AG09309 (cell line): ENCODE data around the gene TOX4.

Source experiments
- DNase-seq: peaks from one replicate; pipeline ENCODE4 v3.0.0-alpha.2; 2010; ENCODE audit warnings: low read depth
- H3K4me3 ChIP-seq: 2 replicates; pipeline ENCODE4 v1.5.1; 2011; ENCODE audit warnings: mild to moderate bottlenecking, low read depth, low read length, moderate library complexity; ENCODE audit not compliant: control insufficient read depth
- TF ChIP-seq, protein P1 (sequence below): IDR thresholded peaks from 2 replicates; pipeline ENCODE4 v1.5.1; 2011; ENCODE audit warnings: mild to moderate bottlenecking, low read depth, low read length, inconsistent platforms; ENCODE audit not compliant: insufficient read depth, control insufficient read depth; ENCODE audit errors: missing control alignments

Gene TOX4

DNA sequence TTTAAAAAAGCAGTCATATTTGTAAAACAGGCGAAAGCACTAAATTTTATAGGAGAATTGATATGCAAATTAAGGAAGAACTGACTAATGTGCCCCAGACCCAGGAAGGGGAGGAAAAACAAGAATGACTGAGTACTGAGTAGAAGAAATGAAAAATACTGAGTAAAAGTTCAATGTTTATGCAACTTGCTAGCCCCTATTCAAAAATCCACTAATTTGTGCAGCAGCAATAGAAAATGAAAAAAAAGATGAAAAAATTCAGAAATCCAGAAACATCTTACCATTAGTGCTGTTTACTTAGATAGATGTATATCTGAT is 27.1 kb upstream of the TOX4 start:
- no peak for DNase-seq
- TF ChIP-seq, protein P1, sequence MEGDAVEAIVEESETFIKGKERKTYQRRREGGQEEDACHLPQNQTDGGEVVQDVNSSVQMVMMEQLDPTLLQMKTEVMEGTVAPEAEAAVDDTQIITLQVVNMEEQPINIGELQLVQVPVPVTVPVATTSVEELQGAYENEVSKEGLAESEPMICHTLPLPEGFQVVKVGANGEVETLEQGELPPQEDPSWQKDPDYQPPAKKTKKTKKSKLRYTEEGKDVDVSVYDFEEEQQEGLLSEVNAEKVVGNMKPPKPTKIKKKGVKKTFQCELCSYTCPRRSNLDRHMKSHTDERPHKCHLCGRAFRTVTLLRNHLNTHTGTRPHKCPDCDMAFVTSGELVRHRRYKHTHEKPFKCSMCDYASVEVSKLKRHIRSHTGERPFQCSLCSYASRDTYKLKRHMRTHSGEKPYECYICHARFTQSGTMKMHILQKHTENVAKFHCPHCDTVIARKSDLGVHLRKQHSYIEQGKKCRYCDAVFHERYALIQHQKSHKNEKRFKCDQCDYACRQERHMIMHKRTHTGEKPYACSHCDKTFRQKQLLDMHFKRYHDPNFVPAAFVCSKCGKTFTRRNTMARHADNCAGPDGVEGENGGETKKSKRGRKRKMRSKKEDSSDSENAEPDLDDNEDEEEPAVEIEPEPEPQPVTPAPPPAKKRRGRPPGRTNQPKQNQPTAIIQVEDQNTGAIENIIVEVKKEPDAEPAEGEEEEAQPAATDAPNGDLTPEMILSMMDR: no peak
- H3K4me3 ChIP-seq: no peak overlapping the region

DNA sequence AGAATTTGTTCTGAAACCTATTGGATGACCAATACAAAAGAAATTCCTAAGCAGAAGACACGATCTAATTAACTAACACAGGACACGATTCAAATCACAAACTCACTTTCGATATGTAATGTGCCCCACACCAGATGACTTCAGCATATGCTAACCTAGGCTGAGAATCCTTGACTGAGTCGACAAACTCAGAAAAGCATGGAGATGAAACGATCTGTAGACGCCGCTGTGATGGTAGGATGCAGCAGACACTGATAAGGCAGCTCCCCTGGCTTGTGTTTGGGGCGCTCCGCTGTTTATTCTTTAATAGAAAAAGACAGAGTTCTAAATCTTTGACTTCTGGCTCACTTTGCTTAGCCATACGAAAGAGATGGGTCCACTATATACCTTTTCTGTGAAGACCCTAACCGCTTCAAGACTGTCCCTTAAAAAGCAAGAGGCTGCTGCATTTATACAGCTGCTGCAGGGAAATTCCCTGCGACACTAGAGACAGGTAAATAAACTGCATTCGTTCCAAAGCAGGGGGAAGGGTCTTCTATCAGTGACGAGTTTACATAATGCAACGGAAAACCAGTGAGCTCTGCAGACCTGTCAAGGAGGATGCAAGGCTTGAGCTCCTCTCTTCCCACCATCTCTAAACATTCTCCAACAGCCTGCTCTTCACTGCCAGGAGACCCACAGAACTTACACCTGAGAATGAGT is 22.0 kb upstream of the TOX4 start:
- DNase-seq: no peak
- TF ChIP-seq, protein P1: no peak
- H3K4me3 ChIP-seq: peak overlapping the region; percentile 87

DNA sequence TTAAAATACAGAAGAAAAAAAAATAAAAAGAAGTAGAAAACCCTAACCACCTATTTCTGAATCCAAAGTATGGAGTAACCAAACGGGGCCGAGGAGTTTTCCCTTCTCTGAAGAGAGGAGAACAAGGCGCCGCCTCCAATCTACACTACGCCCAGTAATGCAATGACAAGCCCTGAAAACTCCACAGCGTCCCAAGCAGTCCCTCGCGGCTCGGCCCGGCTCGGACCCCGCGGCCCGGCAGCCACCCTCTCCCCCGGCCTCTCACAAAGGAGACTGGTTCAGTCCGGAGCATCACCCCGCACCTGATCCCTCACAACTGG is 21.4 kb upstream of the TOX4 start:
- DNase-seq: no peak
- peak overlapping the region; percentile 87 for H3K4me3 ChIP-seq
- TF ChIP-seq, protein P1: no peak

DNA sequence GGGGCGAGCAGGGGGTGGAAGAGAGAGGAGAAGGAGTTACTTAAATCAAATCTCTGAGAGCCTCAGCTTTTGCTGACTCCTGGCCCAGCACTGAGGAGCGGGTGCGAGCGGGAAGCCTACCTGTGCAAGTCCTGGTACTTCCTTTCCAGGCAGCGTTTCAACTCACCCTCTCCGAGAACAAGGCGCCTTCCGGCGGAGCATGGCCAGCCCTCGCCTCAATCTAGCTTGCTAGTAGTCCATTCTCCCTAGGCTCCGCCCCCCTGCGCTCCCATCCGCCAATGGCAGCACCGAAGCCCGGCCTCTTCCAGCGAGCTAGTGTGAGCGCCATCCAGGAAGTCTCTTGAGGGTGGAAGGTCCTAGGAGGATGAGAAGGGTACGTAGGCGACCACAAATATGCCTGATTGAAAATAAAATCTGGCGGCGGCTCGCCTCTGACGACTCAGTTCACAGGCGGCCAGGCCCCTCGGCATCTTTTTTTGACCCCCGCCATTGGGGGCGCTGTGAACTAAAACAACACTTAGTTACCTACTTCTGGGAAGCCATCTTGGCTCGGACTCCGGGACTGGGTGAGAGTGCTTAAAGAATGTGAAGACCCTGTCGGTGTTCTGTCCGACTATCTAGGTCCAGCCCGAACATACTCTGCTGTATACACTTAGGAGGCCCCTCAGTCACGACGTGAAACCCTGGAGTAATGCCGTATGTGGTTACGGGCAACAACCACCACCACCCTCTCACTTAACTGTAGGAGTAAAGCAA is 20.9 kb upstream of the TOX4 start, which contains the start of gene CHD8:
Gene CHD8 (minus strand): TSS at position 212 of the 756 bp plus-strand sequence. CDS start 24,480 bp downstream, outside the sequence.
- TF ChIP-seq, protein P1: peak; percentile 61
- H3K4me3 ChIP-seq: peak within 1 kb of the TSS; percentile 87
- peak; percentile 98 for DNase-seq

DNA sequence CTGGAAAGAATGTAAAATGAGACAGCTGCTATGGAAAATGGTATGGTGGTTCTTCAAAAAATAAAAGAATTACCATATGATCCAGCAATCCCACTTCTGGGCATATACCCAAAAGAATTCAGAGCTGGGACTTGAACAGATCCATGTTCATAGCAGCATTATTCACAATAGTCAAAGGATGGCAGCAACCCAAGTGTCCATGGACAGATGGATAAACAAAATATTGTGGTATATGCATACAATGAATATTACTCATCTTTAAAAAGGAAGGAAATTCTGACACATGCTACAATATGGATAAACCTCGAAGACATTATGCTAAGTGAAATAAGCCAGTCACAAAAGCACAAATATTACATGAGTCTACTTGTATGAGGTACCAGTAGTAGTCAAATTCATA is 9.4 kb upstream of the TOX4 start:
- DNase-seq: no peak
- TF ChIP-seq, protein P1: no peak
- H3K4me3 ChIP-seq: no peak overlapping the region

DNA sequence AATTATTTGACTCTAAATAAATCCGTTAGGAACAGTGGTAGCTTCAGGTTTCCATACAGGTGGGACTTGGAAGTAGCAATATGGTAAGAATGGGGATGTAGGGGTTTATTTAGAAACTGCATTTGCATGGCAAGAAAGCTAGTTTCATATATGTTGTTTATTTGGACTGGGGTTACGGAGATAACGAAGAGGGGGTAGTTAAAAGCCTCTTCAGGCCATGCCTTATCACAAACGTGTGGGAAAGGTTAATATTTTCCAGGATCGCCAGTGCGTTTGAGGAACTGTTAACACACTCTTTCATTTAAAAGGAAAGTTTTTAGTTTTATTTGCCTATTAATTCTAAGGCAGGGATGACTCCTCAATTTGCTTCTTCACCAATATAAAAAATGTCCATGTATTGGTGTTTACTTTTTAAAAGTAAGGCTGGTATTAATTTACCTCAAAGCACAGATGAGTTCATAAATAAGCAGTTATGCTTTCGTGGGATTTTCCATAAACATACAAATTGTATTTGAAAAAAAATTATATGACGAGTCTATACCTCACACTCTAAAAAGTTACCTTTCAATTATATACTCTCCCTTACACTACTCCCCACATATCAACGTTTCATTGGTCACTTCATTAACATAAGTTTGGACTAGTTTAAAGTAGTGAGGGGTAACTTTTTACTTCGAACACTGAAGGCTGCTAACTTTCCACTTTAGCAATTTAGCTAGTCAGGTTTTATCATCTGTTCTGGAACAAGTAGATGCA is 1.1 kb upstream of the TOX4 start:
- TF ChIP-seq, protein P1: no peak
- DNase-seq: no peak
- peak overlapping the region; percentile 100 for H3K4me3 ChIP-seq
